Activated CD4-positive, CD25-positive, alpha-beta regulatory T cell treated with anti-CD3 and anti-CD28 coated beads, Interleukin-2, amount 50 U/mL, for 24 hours (primary cell): ENCODE results near the gene ZNRF1.

ENCODE experiments used
- ATAC-seq, 2 donors: fragments of 150-1000 bp; cut with Tn5 transposase; one replicate each; pipeline ENCODE4 v1.10.0; 2021; ENCODE audit warnings: mild to moderate bottlenecking in 1 of 2, moderate library complexity in 1 of 2

The ZNRF1 gene

GRCh38 chr16:75099738-75100602 is 101.1 kb downstream of the ZNRF1 start:
- peak; percentile 21 to 44 for ATAC-seq

DNA sequence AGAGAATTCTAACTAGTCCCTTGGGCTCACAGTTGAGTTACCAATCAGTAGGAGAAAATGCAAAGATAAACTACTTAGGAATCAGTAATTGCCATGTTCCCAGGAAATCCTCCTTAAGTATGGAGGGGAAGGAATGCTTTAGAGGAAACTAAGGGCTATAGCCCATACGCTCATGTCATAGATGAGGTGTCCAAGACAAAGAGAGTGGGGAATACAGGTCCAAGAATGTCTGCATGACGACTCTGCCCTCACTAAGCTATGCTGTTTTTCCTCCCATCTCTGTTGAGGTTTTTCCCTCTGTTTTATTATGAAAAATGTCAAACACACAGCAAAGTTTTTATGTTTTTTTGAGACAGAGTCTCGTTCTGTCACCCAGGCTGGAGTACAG is 101.8 kb downstream of the ZNRF1 start:
- no peak for ATAC-seq

DNA sequence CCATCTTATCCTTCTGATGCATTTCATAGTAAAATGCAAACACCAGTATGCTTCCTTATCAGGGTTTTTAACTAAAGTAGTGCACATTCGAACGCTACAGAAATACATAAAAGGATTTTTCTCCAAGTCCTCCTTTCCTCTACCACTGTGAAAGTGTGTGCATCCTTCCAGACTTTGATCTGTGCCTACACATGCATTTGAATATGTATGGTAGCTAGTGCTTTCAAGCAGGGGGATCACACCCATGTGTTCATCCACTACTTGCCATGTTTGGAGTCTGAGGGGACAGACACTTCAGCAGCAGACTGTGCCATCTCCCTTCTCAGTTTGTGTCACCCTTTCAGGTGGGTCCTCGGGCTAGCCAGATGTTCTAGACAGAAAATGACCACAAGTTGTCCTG is 102.8 kb downstream of the ZNRF1 start:
- ATAC-seq: no peak

DNA sequence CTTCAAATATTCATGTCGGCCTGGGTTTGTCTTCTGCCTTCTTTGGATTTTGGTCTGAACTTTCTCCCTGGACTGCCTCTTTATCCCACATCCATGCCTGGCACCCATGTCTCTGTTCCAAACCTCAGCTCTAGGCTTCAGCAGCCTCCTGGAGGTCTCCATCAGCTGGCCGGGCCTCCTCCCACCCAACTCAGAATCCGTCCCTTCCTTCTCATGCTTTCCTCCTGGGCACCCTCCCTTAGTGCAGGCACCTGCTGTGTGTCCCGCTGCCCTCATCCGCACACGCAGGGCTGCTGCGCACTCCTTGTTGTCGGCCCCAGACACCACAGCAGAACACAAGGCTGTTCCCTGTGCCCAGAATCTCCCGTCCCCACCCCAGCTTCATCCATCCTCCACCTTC is 103.8 kb downstream of the ZNRF1 start:
- ATAC-seq: no peak

- ATAC-seq: no peak
Observed at GRCh38 chr16:75103994-75104393, 105.2 kb downstream of the ZNRF1 start.

GRCh38 chr16:75104836-75105235 is 106.0 kb downstream of the ZNRF1 start:
- no peak for ATAC-seq

DNA sequence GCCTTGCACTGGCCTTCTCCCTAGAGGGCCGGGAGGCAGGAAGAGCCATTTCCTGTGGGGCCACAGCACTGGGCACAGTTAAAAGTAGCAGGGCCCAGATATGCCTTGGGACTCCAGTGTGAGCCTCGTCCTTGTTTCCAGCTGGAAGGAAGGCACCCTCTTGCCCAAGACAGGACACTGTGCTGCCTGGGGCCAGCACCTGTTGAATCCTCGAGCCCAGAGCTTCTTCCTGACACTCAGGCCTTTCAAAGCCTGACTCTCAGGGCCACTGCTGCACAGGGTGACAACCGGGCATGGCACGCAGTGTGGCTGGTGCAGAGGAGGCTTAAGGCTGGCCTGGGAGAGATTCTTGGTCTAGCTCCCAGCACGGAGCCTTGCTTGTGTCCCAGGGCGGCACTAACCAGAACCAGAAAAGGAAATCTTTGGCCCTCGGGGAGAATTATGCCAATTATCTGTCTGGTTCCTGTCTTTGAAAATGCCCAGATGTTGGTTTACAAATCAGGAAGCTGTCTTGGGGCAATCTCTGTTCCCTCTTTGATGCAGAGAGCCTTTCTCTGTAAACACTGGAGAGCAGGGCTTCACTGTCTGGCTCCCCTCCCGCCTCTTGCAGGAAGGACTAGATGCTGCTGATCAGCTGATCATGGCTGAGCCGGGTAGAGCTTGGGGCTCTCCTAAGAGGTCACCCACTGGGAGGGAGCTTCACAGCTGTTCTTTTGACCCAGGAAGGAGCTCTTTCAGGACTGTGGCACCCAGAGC is 106.7 kb downstream of the ZNRF1 start:
- no peak for ATAC-seq

DNA sequence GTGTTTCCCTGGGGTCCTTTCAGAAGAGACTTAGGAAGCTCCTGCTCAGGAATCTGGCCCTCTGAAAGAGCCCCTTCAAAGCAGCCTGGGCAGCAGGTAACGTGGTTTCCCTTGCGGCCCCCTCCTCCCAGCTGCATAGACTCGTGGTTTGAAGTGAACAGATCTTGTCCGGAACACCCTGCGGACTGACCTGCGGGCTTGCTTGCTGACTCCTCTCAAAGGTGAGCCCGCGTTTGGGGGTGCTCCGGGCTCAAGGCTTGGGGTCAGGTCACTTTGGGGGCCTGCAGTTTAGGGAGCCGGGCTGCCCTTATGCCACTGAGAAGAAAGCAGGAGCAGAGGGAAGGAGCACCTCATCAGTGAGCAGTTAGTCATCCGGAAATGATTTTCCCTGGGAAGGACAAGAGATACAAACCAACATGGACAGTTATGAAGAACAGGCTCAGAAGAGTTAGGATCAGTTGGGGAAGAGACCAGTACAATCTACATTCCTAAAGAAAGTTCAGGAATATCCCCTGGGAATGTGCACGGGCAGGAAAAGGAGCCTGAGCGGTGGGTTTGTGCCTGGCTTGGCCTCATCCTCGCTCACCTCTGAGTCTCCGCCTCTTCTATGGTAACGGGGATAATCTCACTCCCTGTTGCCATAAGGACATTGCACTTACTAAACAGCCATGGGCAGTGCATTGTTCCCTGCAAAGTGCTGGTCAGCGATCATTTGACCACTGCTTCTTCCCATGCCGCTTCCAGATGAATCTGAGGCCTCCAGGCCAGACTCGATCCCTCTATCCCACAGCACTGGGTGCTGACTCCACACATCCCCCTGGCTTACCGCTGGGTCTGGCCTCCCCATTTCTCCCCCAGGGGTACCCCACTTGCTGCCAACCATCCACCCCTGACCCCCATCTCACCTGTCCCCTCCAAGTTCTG is 107.8 kb downstream of the ZNRF1 start:
- no peak for ATAC-seq

- ATAC-seq: no peak
Observed at GRCh38 chr16:75107505-75107904, 108.7 kb downstream of the ZNRF1 start.

GRCh38 chr16:75108792-75109731 is 110.2 kb downstream of the ZNRF1 start:
- peak; percentile 74 to 78 for ATAC-seq

GRCh38 chr16:75109732-75110243 is 111.0 kb downstream of the ZNRF1 start:
- no peak for ATAC-seq

GRCh38 chr16:75110637-75111513 is 112.1 kb downstream of the ZNRF1 start:
- peak; percentile 64 for ATAC-seq

GRCh38 chr16:75111514-75111940 is 112.7 kb downstream of the ZNRF1 start:
- ATAC-seq: peak in 1 of 2 donors; percentile 5

DNA sequence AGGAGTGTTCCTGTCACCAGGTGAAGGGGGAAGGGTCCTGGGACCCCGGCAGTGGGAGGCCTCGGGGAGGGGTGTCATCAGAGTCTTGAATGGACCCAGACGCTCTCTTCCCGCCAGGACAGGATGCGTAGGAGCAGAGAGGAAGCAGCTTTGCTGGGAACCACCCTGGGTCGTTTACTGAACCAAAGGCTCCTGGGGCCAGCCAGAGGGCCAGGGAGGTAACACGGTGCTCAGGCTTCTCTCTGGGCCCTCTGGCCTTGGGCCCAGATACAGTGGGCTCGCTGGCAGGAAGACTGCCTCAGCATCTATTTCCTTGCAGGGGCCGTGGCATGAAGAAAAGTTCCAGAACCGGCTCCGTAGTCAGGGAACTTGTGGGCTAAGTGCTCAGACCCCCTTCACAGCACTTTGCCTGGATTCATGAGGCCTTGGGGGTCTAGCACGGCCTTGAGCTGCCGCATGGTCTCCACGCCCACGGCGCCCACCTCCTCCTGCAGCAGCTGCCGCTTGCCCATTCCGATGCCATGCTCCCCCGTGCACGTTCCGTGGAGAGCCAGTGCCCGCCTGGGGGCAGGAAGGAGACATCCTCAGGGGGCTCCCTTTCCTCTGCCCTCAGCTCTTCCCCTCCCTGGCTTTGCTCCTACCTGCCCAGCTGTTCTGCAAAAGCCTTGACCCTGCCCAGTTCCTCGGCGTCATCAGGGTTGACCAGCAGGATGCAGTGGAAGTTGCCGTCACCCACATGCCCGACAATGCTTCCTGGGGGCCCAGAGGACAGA is 113.3 kb downstream of the ZNRF1 start:
- no peak for ATAC-seq

- ATAC-seq: no peak
Observed at GRCh38 chr16:75112734-75113491, 114.1 kb downstream of the ZNRF1 start.

- no peak for ATAC-seq
Observed at GRCh38 chr16:75113541-75114121, 114.8 kb downstream of the ZNRF1 start.

GRCh38 chr16:75114179-75114945 is 115.5 kb downstream of the ZNRF1 start:
- no peak for ATAC-seq
